Activated CD8-positive, alpha-beta T cell treated with anti-CD3 and anti-CD28 coated beads for 36 hours (primary cell): Measurements from ENCODE around the gene ITK. TPM values are rescaled to one million over a fixed set of nuclear protein-coding genes. Genes with fewer than 3 reads are reported as not detected.
A peak's percentile ranks its signal among the peaks of the same experiment; 100 is the strongest.

Experiments used
- ATAC-seq: fragments of 200-7000 bp; cut with Tn5 transposase; one replicate; pipeline ENCODE4 v1.10.0; 2021; ENCODE audit warnings: mild to moderate bottlenecking, moderate library complexity
- CTCF ChIA-PET: fragments of 350-600 bp; sonication (Branson Sonifier 250); formaldehyde crosslinking; loops from one replicate; lab custom pipeline; 2021; ENCODE audit warnings: antibody characterized with exemption; lab: Charles Lee
- POLR2A ChIA-PET: fragments of 350-600 bp; sonication (Branson Sonifier 250); formaldehyde crosslinking; loops from one replicate; lab custom pipeline; 2021; ENCODE audit warnings: antibody characterized with exemption; lab: Charles Lee
- DNase-seq: peaks from one replicate; pipeline ENCODE4 v3.0.0-alpha.2; 2020
- H3K27ac Mint-ChIP-seq: one replicate; pipeline ENCODE4 v1.8.0; 2021; ENCODE audit warnings: mild to moderate bottlenecking, mixed read lengths
- H3K27me3 Mint-ChIP-seq: one replicate; pipeline ENCODE4 v1.8.0; 2021; ENCODE audit warnings: mixed read lengths
- H3K36me3 Mint-ChIP-seq: one replicate; pipeline ENCODE4 v1.8.0; 2021; ENCODE audit warnings: low read depth, mixed read lengths
- H3K4me1 Mint-ChIP-seq: one replicate; pipeline ENCODE4 v1.8.0; 2021; ENCODE audit warnings: low read depth, mixed read lengths
- H3K4me3 Mint-ChIP-seq: one replicate; pipeline ENCODE4 v1.8.0; 2021; ENCODE audit warnings: mild to moderate bottlenecking, moderate library complexity, mixed read lengths
- H3K9me3 Mint-ChIP-seq: one replicate; pipeline ENCODE4 v1.8.0; 2021; ENCODE audit warnings: mixed read lengths
- CTCF ChIP-seq: fragments of 200-600 bp; IDR thresholded peaks from one replicate; pipeline ENCODE4 v1.8.0; 2022; ENCODE audit warnings: antibody characterized with exemption, mild to moderate bottlenecking
- intact Hi-C: fragments of 100-400 bp; cut with micrococcal nuclease; formaldehyde crosslinking; loops from one replicate; pipeline ENCODE4 v1.10.0; 2022
- total RNA-seq, 2 experiments: library from RNA; stranded (reverse); gene quantifications; one replicate each; pipeline ENCODE4 v1.2.3, GENCODE V29; 2021

ITK gene
- total RNA-seq, 2 experiments from 2014 or later: 229 to 236 TPM

GRCh38 chr5:157198277-157198986 lies 17.8 kb downstream of the ITK start:
- Mint-ChIP-seq H3K27ac (peak overlapping the region; percentile 100), H3K4me3 (peak overlapping the region; percentile 68), H3K27me3 (no peaks in the 10 kb centered on the region), H3K4me1 (peaks cover 87% of the 10 kb centered on the region), H3K36me3 (peaks cover 80% of the 10 kb centered on the region), H3K9me3 (no peaks in the 10 kb centered on the region)
- intact Hi-C loops: no loop called here
- peak; percentile 82 for DNase-seq
- peak; percentile 74 for ATAC-seq
- POLR2A ChIA-PET: interaction anchor here (0.9 to 55.7 kb wide), 7 partner anchors 3 to 130 kb away, joined by 3 to 1980 read pairs (median 8); partner anchors contain the start of genes CYFIP2, GARIN3, ITK and MED7
- CTCF ChIA-PET: interaction anchor here (0.7 to 2.4 kb wide), 6 partner anchors 12 to 49 kb away, joined by 3 to 11 read pairs (median 3); no protein-coding TSS in a partner anchor
- no peak for TF ChIP-seq CTCF

DNA sequence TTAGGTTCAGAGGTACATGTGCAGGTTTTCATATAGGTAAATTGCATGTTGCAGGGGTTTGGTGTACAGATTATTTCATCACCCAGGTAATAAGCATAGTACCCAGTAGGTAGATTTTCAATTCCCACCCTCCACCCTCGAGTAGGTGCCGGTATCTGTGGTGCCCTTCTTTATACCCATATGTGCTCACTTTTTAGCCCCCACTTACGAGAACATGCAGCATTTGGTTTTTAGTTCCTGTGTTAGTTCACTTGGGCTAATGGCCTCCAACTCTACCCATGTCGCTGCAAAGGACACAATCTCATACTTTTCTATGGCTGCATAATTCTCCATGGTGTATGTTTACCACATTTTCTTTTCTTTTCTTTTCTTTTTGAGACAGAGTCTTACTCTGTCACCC lies 21.2 kb downstream of the ITK start:
- Mint-ChIP-seq H3K27ac (peak overlapping the region; percentile 96), H3K27me3 (no peaks in the 10 kb centered on the region), H3K9me3 (peaks cover 9% of the 10 kb centered on the region), H3K4me1 (peaks cover 83% of the 10 kb centered on the region), H3K36me3 (peaks cover 81% of the 10 kb centered on the region), H3K4me3 (peak overlapping the region; percentile 70)
- ATAC-seq: peak; percentile 7
- ChIA-PET CTCF (no interaction called here), POLR2A (interaction anchor here (50.1 to 55.7 kb wide), 2 partner anchors 0 to 16 kb away, joined by 1980 read pairs; partner anchors contain the start of genes GARIN3 and ITK)
- TF ChIP-seq CTCF: no peak
- no peak for DNase-seq
- intact Hi-C loops: no loop called here

DNA sequence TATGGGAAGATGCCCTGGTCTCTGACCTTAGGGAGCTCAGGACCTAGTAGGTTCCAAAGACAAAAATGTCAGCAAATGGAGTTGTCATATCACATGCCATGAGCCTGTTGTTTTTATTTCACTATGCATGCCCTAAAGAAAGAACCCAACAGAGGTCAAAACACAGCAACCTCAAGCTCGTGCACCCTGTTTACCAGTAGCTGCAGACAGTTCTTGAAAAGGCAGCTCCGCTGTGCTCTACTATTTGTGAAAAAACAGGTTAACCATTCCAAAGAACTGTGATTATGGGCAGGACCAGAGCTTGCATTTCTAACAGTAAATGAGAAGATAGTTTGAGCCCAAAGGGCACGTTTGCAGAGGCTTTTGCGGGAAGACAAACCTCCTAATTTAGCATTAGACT lies 22.8 kb downstream of the ITK start:
- no peaks in the 10 kb centered on the region for H3K27me3 Mint-ChIP-seq
- ChIA-PET CTCF (interaction anchor here (1.1 to 2.4 kb wide), 7 partner anchors 9 to 54 kb away, joined by 3 to 10 read pairs (median 5); no protein-coding TSS in a partner anchor), POLR2A (interaction anchor here (1.0 to 55.7 kb wide), 7 partner anchors 2 to 69 kb away, joined by 3 to 1980 read pairs (median 3); partner anchors contain the start of genes GARIN3 and ITK)
- peaks cover 9% of the 10 kb centered on the region for H3K9me3 Mint-ChIP-seq
- peak overlapping the region; percentile 66 for H3K4me3 Mint-ChIP-seq
- DNase-seq (no peak), ATAC-seq (peak; percentile 9)
- peaks cover 86% of the 10 kb centered on the region for H3K36me3 Mint-ChIP-seq
- no peak for TF ChIP-seq CTCF
- intact Hi-C loops: no loop called here
- peak overlapping the region; percentile 91 for H3K27ac Mint-ChIP-seq
- H3K4me1 Mint-ChIP-seq: peaks cover 82% of the 10 kb centered on the region

- no peak for ATAC-seq
- Mint-ChIP-seq H3K36me3 (peaks cover 88% of the 10 kb centered on the region), H3K9me3 (peaks cover 9% of the 10 kb centered on the region), H3K4me1 (peaks cover 82% of the 10 kb centered on the region), H3K27me3 (no peaks in the 10 kb centered on the region), H3K4me3 (peak overlapping the region; percentile 66), H3K27ac (peak overlapping the region; percentile 91)
- intact Hi-C loops: no loop called here
- ChIA-PET CTCF (interaction anchor here (1.5 to 2.4 kb wide), 4 partner anchors 13 to 56 kb away, joined by 5 to 12 read pairs (median 8); no protein-coding TSS in a partner anchor), POLR2A (interaction anchor here (0.6 to 55.7 kb wide), 12 partner anchors 3 to 180 kb away, joined by 3 to 1980 read pairs (median 4); partner anchors contain the start of genes GARIN3 and ITK)
- no peak for TF ChIP-seq CTCF
- DNase-seq: no peak
Measured at GRCh38 chr5:157204765-157205164, 24.1 kb downstream of the ITK start.
